ENCODE measurements around the gene DOCK6.

- peak; percentile 72 for TF ChIP-seq CTCF (IDR thresholded peaks at IDR 0.05)
- TF ChIP-seq POLR2AphosphoS5 (IDR thresholded peaks at IDR 0.05; ENCODE audit: low read depth, low read length), result no peak
- no peak for TF ChIP-seq TCF7L2 (IDR thresholded peaks at IDR 0.05; ENCODE audit: low read depth, low read length)
These were observed 26.0 kb upstream of the DOCK6 start for GRCh38 chr19:11288349-11288748.
